GM12878 (cell line): ENCODE data around the gene NUDT16L1. TPM values are rescaled to one million over a fixed set of nuclear protein-coding genes. Genes with fewer than 3 reads are reported as not detected.

Experiments used
- ATAC-seq: fragments of 200-7000 bp; cut with Tn5 transposase; 3 replicates; pipeline ENCODE4 v1.9.1; 2020; ENCODE audit warnings: mild to moderate bottlenecking, moderate library complexity
- BruUV-seq: library from RNA; stranded (reverse); fragments of 400-500 nt; replicated peaks from 2 replicates; lab custom pipeline; 2021; lab: Mats Ljungman, UMichigan
- CTCF ChIA-PET: fragments of 300-600 bp; sonication (Branson Sonifier 250); formaldehyde crosslinking; extraction: SDS; loops from one replicate; lab custom pipeline; 2021; ENCODE audit warnings: inconsistent platforms; lab: Yijun Ruan, JAX
- POLR2A ChIA-PET: fragments of 350-600 bp; formaldehyde crosslinking; extraction: SDS; loops from one replicate; lab custom pipeline; 2021; ENCODE audit warnings: inconsistent platforms; lab: Charles Lee
- RAD21 ChIA-PET: fragments of 300-600 bp; sonication (Branson Sonifier 250); formaldehyde crosslinking; loops from one replicate; lab custom pipeline; 2023; ENCODE audit warnings: antibody characterized with exemption; ENCODE audit not compliant: unreplicated experiment; lab: Charles Lee
- SMC1A ChIA-PET: fragments of 300-600 bp; sonication (Branson Sonifier 250); formaldehyde crosslinking; loops from one replicate; lab custom pipeline; 2023; ENCODE audit not compliant: unreplicated experiment, uncharacterized antibody; lab: Charles Lee
- DNase-seq: peaks from one replicate; pipeline ENCODE4 v3.0.0-alpha.2; 2011; ENCODE audit warnings: low read depth, low spot score
- FAIRE-seq: peaks from 3 replicates; lab custom pipeline; 2011; peaks lifted over from hg19 to GRCh38; lab: Jason Lieb, UNC
- H2AFZ ChIP-seq: 2 replicates; pipeline ENCODE4 v1.6.0; 2011; ENCODE audit warnings: low read depth, low read length, control low read depth; ENCODE audit not compliant: control insufficient read depth
- H3K27ac ChIP-seq: 2 replicates; pipeline ENCODE4 v1.5.1; 2011; ENCODE audit warnings: control low read depth; ENCODE audit not compliant: control insufficient read depth, insufficient read depth
- H3K27me3 ChIP-seq, 2 experiments: replicated peaks in 1 of 2; 2 replicates each; pipeline versions ENCODE4 v1.6.0 to v1.6.1; 2011; ENCODE audit warnings: low read length in 1 of 2; ENCODE audit not compliant: control insufficient read depth in 2 of 2, insufficient read depth in 2 of 2
- H3K36me3 ChIP-seq, 2 experiments: 2 replicates each; pipeline ENCODE4 v1.5.1; 2011; ENCODE audit warnings: low read length in 1 of 2; ENCODE audit not compliant: control insufficient read depth in 2 of 2, insufficient read depth in 2 of 2
- H3K4me1 ChIP-seq: 2 replicates; pipeline ENCODE4 v1.6.1; 2011; ENCODE audit warnings: mild to moderate bottlenecking, low read length, moderate library complexity, mixed read lengths; ENCODE audit not compliant: control insufficient read depth, insufficient read depth
- H3K4me2 ChIP-seq: 2 replicates; pipeline ENCODE4 v1.6.0; 2011; ENCODE audit warnings: control low read depth; ENCODE audit not compliant: control insufficient read depth, insufficient read depth
- H3K4me3 ChIP-seq: fragments of 200-600 bp; sonication (generic); 2 replicates; pipeline ENCODE4 v1.5.1; 2016
- H3K79me2 ChIP-seq: 2 replicates; pipeline ENCODE4 v1.6.0; 2011; ENCODE audit warnings: low read length; ENCODE audit not compliant: control insufficient read depth, insufficient read depth
- H3K9ac ChIP-seq: 2 replicates; pipeline ENCODE4 v1.8.0; 2011; ENCODE audit warnings: low read length, control low read depth, mixed read lengths; ENCODE audit not compliant: control insufficient read depth, insufficient read depth
- H3K9me3 ChIP-seq: replicated peaks from 3 replicates; pipeline ENCODE4 v1.5.1; 2011; ENCODE audit warnings: mild to moderate bottlenecking, low read length; ENCODE audit not compliant: control insufficient read depth, insufficient read depth
- H4K20me1 ChIP-seq: 2 replicates; pipeline ENCODE4 v1.6.0; 2011; ENCODE audit not compliant: control insufficient read depth, insufficient read depth
- E2F8 ChIP-seq: fragments of 450-650 bp; IDR thresholded peaks from 2 replicates; pipeline ENCODE4 v1.6.1; 2018; ENCODE audit warnings: mild to moderate bottlenecking, low read depth, moderate library complexity; ENCODE audit not compliant: partially characterized antibody
- POLR2A ChIP-seq: IDR thresholded peaks from 2 replicates; pipeline ENCODE4 v1.6.1; 2011; ENCODE audit warnings: low read depth, mild to moderate bottlenecking, low read length
- WGBS: methylation state at CpG from one replicate; pipeline ENCODE4 v1.1.6; 2016; ENCODE audit warnings: low lambda C conversion rate; ENCODE audit not compliant: insufficient replicate concordance, insufficient coverage; ENCODE audit errors: missing lambda C conversion rate; 5-methylcytosine and 5-hydroxymethylcytosine counted together
- in situ Hi-C: fragments of 300-500 bp; cut with MboI; formaldehyde crosslinking; loops from 9 replicates; pipeline ENCODE4 v1.14.3; 2018; ENCODE audit warnings: mixed read lengths
- intact Hi-C: fragments of 100-400 bp; cut with micrococcal nuclease; formaldehyde crosslinking; loops from one replicate; pipeline ENCODE4 v1.14.2; 2022; ENCODE audit not compliant: unreplicated experiment
- polyA plus RNA-seq, 11 experiments: library from polyadenylated mRNA; depleted of rRNA in 4 of 11; unstranded in 6 of 11; stranded (reverse) in 5 of 11; fragments of >200 nt; fragmentation: Nextera tagmentation in 4 of 11; fragmentation: Illumina TruSeq in 1 of 11; extraction: Ambion mirVana in 4 of 11; extraction: Trizol in 1 of 11; gene quantifications; 1 replicate in 1 of 11; 2 replicates in 10 of 11; pipeline versions ENCODE4 v1.2.1 to v1.2.3, GENCODE V29; 2011 to 2016; ENCODE audit warnings: inconsistent platforms in 2 of 11, missing spikeins in 2 of 11, low read depth in 1 of 11
- total RNA-seq, 4 experiments: library from RNA; depleted of rRNA in 3 of 4; stranded (reverse); fragments of >200 nt in 3 of 4; fragmentation: Illumina TruSeq in 1 of 4; extraction: Trizol in 1 of 4; gene quantifications; 2 replicates each; pipeline versions ENCODE4 v1.2.1 to v1.2.3, GENCODE V29; 2013 to 2021
- TF ChIP-seq, protein P1 (sequence below): fragments of 150-350 bp; IDR thresholded peaks from 2 replicates; pipeline ENCODE4 v1.6.1; 2014; ENCODE audit warnings: mild to moderate bottlenecking, low read depth, low read length

The NUDT16L1 gene
- total and polyA plus RNA-seq, 10 of the 15 experiments (the other 5 are each of a cell fraction or from before 2014, with no cell fraction given), result 1.4 to 77.7 (median 28.9) TPM

DNA sequence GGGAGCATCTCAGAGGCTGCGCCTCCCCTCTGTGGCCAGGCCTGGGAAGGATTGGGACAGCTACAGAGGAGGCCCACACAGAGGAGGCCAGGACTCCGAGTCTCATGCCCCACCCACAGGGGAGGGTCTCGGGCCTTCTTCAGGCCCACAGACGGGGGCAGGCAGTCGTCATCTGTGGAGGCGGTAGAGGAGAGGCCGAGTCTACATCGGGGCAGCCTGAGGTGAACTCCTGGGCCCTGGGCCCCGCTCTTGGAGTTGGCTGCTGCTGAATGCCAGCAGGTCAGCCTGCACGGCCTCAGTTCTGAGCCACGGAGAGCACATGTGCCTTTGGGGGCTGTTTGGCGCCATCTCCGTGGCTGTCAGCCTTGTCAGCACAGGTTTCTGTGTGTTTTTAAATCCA is 8.1 kb upstream of the NUDT16L1 start (continued):
- TF ChIP-seq, protein P1, sequence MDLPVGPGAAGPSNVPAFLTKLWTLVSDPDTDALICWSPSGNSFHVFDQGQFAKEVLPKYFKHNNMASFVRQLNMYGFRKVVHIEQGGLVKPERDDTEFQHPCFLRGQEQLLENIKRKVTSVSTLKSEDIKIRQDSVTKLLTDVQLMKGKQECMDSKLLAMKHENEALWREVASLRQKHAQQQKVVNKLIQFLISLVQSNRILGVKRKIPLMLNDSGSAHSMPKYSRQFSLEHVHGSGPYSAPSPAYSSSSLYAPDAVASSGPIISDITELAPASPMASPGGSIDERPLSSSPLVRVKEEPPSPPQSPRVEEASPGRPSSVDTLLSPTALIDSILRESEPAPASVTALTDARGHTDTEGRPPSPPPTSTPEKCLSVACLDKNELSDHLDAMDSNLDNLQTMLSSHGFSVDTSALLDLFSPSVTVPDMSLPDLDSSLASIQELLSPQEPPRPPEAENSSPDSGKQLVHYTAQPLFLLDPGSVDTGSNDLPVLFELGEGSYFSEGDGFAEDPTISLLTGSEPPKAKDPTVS, result no peak

DNA sequence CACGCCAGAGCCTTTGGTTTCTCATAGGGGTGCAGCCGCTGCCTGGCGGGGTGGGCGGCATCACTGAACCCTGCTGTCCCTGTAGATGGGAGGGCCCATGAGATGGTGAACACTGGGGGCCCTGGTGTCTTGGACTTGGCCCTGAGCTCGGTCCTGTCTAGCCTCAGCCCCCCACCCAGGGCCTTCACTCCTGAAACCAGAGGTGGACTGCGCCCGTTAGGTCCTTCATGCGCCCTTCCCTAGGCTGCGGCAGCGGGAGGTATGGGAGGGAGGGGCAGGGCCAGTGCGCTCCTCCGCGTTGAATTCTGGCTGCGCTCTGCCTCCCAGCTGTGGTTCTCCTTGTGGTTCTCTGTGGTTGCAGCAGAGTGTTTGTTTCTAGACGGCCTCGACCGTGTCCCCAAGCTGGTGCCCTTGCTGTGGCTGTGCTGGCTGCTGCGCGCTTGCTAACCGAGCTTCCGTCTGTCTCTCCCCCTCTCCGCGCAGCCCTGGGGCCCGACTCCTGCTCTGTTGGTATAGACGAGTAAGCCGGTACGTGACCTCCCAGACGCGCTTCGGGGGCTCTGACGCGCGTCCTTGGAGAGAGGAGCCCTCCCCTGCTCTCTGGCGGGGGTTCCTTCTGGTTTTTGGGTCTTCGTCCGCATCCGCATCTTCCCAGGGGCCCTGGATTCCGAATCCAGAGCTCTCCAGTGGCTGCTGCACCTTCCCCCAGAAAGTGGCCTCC is 7.4 kb upstream of the NUDT16L1 start:
- in situ Hi-C loops (no loop called here), intact Hi-C loops (no loop called here)
- no peak overlapping the region for H2AFZ ChIP-seq
- no TSS peak for BruUV-seq
- no peak overlapping the region for H3K27ac ChIP-seq
- SMC1A ChIA-PET, result interaction anchor here (0.5 kb wide), 1 partner anchor 83 kb away, joined by 3 read pairs; no protein-coding TSS in a partner anchor
- RAD21 ChIA-PET, result no interaction called here
- POLR2A ChIA-PET, result no interaction called here
- FAIRE-seq (no peak), DNase-seq (no peak), ATAC-seq (no peak)
- no peaks in the 10 kb centered on the region; the same call in 1 of the 2 replicates for H4K20me1 ChIP-seq
- H3K27me3 ChIP-seq, result no peaks in the 10 kb centered on the region
- H3K4me2 ChIP-seq, result no peak overlapping the region
- no peak overlapping the region for H3K9ac ChIP-seq
- 99% methylated on average over 27 of the region's 38 CpGs for WGBS
- peaks cover 0 to 27% of the 10 kb centered on the region in 2 experiments; a peak in 3 of 4 replicates for H3K36me3 ChIP-seq
- H3K4me1 ChIP-seq, result no peaks in the 10 kb centered on the region
- H3K9me3 ChIP-seq, result no peaks in the 10 kb centered on the region
- CTCF ChIA-PET, result no interaction called here
- no peaks in the 10 kb centered on the region for H3K79me2 ChIP-seq
- H3K4me3 ChIP-seq, result no peak overlapping the region
- TF ChIP-seq POLR2A (0 out of 2 replicates have a peak, but pooled peaks have one; percentile 9), E2F8 (no peak)
